WI38 (cell line): ENCODE data around the gene DHX35.

ENCODE experiments used
- H3K4me3 ChIP-seq: 2 replicates; pipeline ENCODE4 v1.5.1; 2011; ENCODE audit warnings: low read depth, mild to moderate bottlenecking, control low read depth, low read length
- CTCF ChIP-seq: IDR thresholded peaks from 2 replicates; pipeline ENCODE4 v1.5.1; 2012; ENCODE audit warnings: low read depth, mild to moderate bottlenecking, control low read depth, low read length

Gene DHX35

GRCh38 chr20:38920851-38921250 lies 41.3 kb upstream of the DHX35 start:
- no peak for TF ChIP-seq CTCF
- H3K4me3 ChIP-seq = no peak overlapping the region

GRCh38 chr20:38924718-38925117 lies 37.4 kb upstream of the DHX35 start:
- no peak overlapping the region for H3K4me3 ChIP-seq
- TF ChIP-seq CTCF = no peak

- TF ChIP-seq CTCF = no peak
- peak within 1 kb of the TSS; percentile 88 for H3K4me3 ChIP-seq
Measured at GRCh38 chr20:38926142-38926933, 35.8 kb upstream of the DHX35 start, which contains the start of gene FAM83D. Gene FAM83D, plus strand, starts transcription at chr20:38926417. Its CDS starts 26 bp downstream, at chr20:38926443.

GRCh38 chr20:38926934-38927616 lies 35.1 kb upstream of the DHX35 start:
- H3K4me3 ChIP-seq = peak overlapping the region; percentile 88
- no peak for TF ChIP-seq CTCF

- peak overlapping the region; percentile 88 for H3K4me3 ChIP-seq
- no peak for TF ChIP-seq CTCF
Measured at GRCh38 chr20:38927902-38928578, 34.1 kb upstream of the DHX35 start.

- no peak overlapping the region for H3K4me3 ChIP-seq
Measured at GRCh38 chr20:38930242-38930569, 31.9 kb upstream of the DHX35 start.

More at GRCh38 chr20:38930242-38930569, 31.9 kb upstream of the DHX35 start:
- no peak for TF ChIP-seq CTCF
